Skeletal muscle tissue (tissue), 4 donors: ENCODE results near the gene CFDP1. TPM values are rescaled to one million over a fixed set of nuclear protein-coding genes. Genes with fewer than 3 reads are reported as not detected.
A peak's percentile ranks its signal among the peaks of the same experiment; 100 is the strongest.
"Not testable (repeated sequence)": the region's sequence is repeated elsewhere in the genome, so short reads cannot be mapped to it uniquely, and the experiment has no call there.

ENCODE experiments used
- H3K27ac ChIP-seq: one replicate; pipeline ENCODE4 v1.7.0; 2013; ENCODE audit warnings: mild to moderate bottlenecking, low read depth, low read length, inconsistent platforms
- H3K27me3 ChIP-seq, 3 donors: one replicate each; pipeline ENCODE4 v1.7.0; 2013; ENCODE audit warnings: low read length in 3 of 3; ENCODE audit not compliant: control insufficient read depth in 3 of 3, insufficient read depth in 3 of 3
- H3K36me3 ChIP-seq, 3 donors: one replicate each; pipeline ENCODE4 v1.7.0; 2013; ENCODE audit warnings: low read length in 3 of 3; ENCODE audit not compliant: control insufficient read depth in 3 of 3, insufficient read depth in 3 of 3
- H3K4me1 ChIP-seq, 3 donors: one replicate each; pipeline ENCODE4 v1.7.0; 2013; ENCODE audit warnings: low read length in 3 of 3, mild to moderate bottlenecking in 3 of 3; ENCODE audit not compliant: control insufficient read depth in 3 of 3, insufficient read depth in 3 of 3
- H3K4me3 ChIP-seq, 3 donors: one replicate each; pipeline ENCODE4 v1.7.0; 2013; ENCODE audit warnings: low read length in 3 of 3
- H3K9ac ChIP-seq, 3 donors: one replicate each; pipeline ENCODE4 v1.7.0; 2013; ENCODE audit warnings: low read length in 3 of 3, mild to moderate bottlenecking in 3 of 3, moderate library complexity in 2 of 3, low read depth in 1 of 3
- H3K9me3 ChIP-seq, 3 donors: one replicate each; pipeline ENCODE4 v1.7.0; 2013; ENCODE audit warnings: low read length in 3 of 3; ENCODE audit not compliant: control insufficient read depth in 3 of 3
- total RNA-seq: library from RNA; depleted of rRNA; stranded (reverse); fragments of >200 nt; gene quantifications from one replicate; pipeline ENCODE4 v1.2.3, GENCODE V29; 2014
- donor health status: Osteomylitis.

Gene CFDP1
- total RNA-seq, 1 donor from 2014 or later: 49.6 TPM

GRCh38 chr16:75433732-75434413, 570 bp upstream of the CFDP1 start:
- H3K9ac ChIP-seq: peak overlapping the region; percentile 90 to 100 (median 93)
- no peaks in the 10 kb centered on the region for H3K9me3 ChIP-seq
- no peaks in the 10 kb centered on the region for H3K27me3 ChIP-seq
- peak overlapping the region; percentile 96 for H3K27ac ChIP-seq
- H3K4me3 ChIP-seq: peak overlapping the region; percentile 77 to 97 (median 93)
- no peaks in the 10 kb centered on the region for H3K36me3 ChIP-seq
- peaks cover 3 to 12% (median 5%) of the 10 kb centered on the region in 3 donors for H3K4me1 ChIP-seq

- Histone ChIP-seq H3K9ac (no peak overlapping the region), H3K36me3 (no peaks in the 10 kb centered on the region), H3K9me3 (no peaks in the 10 kb centered on the region), H3K27me3 (no peaks in the 10 kb centered on the region), H3K4me1 (peaks cover 3 to 12% (median 5%) of the 10 kb centered on the region in 3 donors), H3K4me3 (no peak overlapping the region), H3K27ac (no peak overlapping the region)
Measured at GRCh38 chr16:75429621-75430403, 3.5 kb downstream of the CFDP1 start.

- not testable (repeated sequence) for H3K36me3 ChIP-seq, H3K9ac ChIP-seq, H3K4me1 ChIP-seq, H3K27ac ChIP-seq, H3K27me3 ChIP-seq, H3K9me3 ChIP-seq, H3K4me3 ChIP-seq
Measured at GRCh38 chr16:75426524-75426923, 6.8 kb downstream of the CFDP1 start.

- not testable (repeated sequence) for H3K9me3 ChIP-seq, H3K27me3 ChIP-seq, H3K4me3 ChIP-seq, H3K36me3 ChIP-seq, H3K9ac ChIP-seq, H3K4me1 ChIP-seq, H3K27ac ChIP-seq
Measured at GRCh38 chr16:75424105-75424762, 9.1 kb downstream of the CFDP1 start.

- Histone ChIP-seq H3K9me3 (no peaks in the 10 kb centered on the region), H3K36me3 (no peaks in the 10 kb centered on the region), H3K4me3 (no peak overlapping the region), H3K27me3 (no peaks in the 10 kb centered on the region), H3K27ac (no peak overlapping the region), H3K4me1 (peaks cover 0 to 8% (median 3%) of the 10 kb centered on the region in 3 donors), H3K9ac (no peak overlapping the region)
Measured at GRCh38 chr16:75423723-75424104, 9.6 kb downstream of the CFDP1 start.

GRCh38 chr16:75421820-75422126, 11.5 kb downstream of the CFDP1 start:
- Histone ChIP-seq H3K9ac (no peak overlapping the region), H3K4me1 (peaks cover 0 to 8% (median 3%) of the 10 kb centered on the region in 3 donors), H3K27me3 (no peaks in the 10 kb centered on the region), H3K9me3 (no peaks in the 10 kb centered on the region), H3K36me3 (no peaks in the 10 kb centered on the region), H3K27ac (no peak overlapping the region), H3K4me3 (no peak overlapping the region)

GRCh38 chr16:75420987-75421819, 12.1 kb downstream of the CFDP1 start:
- Histone ChIP-seq H3K4me3 (no peak overlapping the region), H3K9ac (no peak overlapping the region)

GRCh38 chr16:75416904-75417565, 16.3 kb downstream of the CFDP1 start:
- H3K27ac ChIP-seq: no peak overlapping the region
- H3K27me3 ChIP-seq: no peaks in the 10 kb centered on the region
- H3K36me3 ChIP-seq: peaks cover 4 to 10% (median 5%) of the 10 kb centered on the region in 3 donors
- H3K9ac ChIP-seq: no peak overlapping the region
- H3K9me3 ChIP-seq: no peaks in the 10 kb centered on the region
- peaks cover 0 to 8% (median 3%) of the 10 kb centered on the region in 3 donors for H3K4me1 ChIP-seq
- H3K4me3 ChIP-seq: no peak overlapping the region

More at GRCh38 chr16:75420987-75421819, 12.1 kb downstream of the CFDP1 start:
- H3K4me1 ChIP-seq: peaks cover 0 to 8% (median 3%) of the 10 kb centered on the region in 3 donors
- H3K36me3 ChIP-seq: no peaks in the 10 kb centered on the region
- no peaks in the 10 kb centered on the region for H3K27me3 ChIP-seq
- H3K27ac ChIP-seq: no peak overlapping the region
- no peaks in the 10 kb centered on the region for H3K9me3 ChIP-seq

- Histone ChIP-seq H3K27me3 (no peaks in the 10 kb centered on the region), H3K9me3 (no peaks in the 10 kb centered on the region), H3K4me3 (no peak overlapping the region), H3K27ac (no peak overlapping the region), H3K9ac (no peak overlapping the region), H3K36me3 (peaks cover 8 to 19% (median 14%) of the 10 kb centered on the region in 3 donors), H3K4me1 (peaks cover 0 to 6% (median 3%) of the 10 kb centered on the region in 3 donors)
Measured at GRCh38 chr16:75415169-75415905, 18.0 kb downstream of the CFDP1 start.
